Activated CD8-positive, alpha-beta memory T cell treated with anti-CD3 and anti-CD28 coated beads, Interleukin-2, amount 50 U/mL, for 4 hours (primary cell): ENCODE measurements around the gene PKD1L1.
"Not testable (repeated sequence)": the region's sequence is repeated elsewhere in the genome, so short reads cannot be mapped to it uniquely, and the experiment has no call there.

ENCODE experiments used
- DNase-seq: peaks from one replicate; pipeline ENCODE4 v3.0.0-alpha.2; 2020

The PKD1L1 gene

GRCh38 chr7:47954231-47954911 lies 6.1 kb upstream of the PKD1L1 start:
- no peak for DNase-seq

GRCh38 chr7:47953822-47954221 lies 5.6 kb upstream of the PKD1L1 start:
- no peak for DNase-seq

- no peak for DNase-seq
These were observed 4.0 kb upstream of the PKD1L1 start for GRCh38 chr7:47952224-47952623.

- DNase-seq = no peak
These were observed 3.1 kb upstream of the PKD1L1 start for GRCh38 chr7:47951374-47951773.

GRCh38 chr7:47950714-47951113 lies 2.4 kb upstream of the PKD1L1 start:
- DNase-seq = no peak

GRCh38 chr7:47949703-47950102 lies 1.4 kb upstream of the PKD1L1 start:
- no peak for DNase-seq

GRCh38 chr7:47947355-47947749 lies 914 bp downstream of the PKD1L1 start:
- no peak for DNase-seq

GRCh38 chr7:47946581-47947354 lies 1.5 kb downstream of the PKD1L1 start:
- no peak for DNase-seq

- DNase-seq = peak; percentile 78
These were observed 2.8 kb downstream of the PKD1L1 start for GRCh38 chr7:47945261-47946015.

- DNase-seq = no peak
These were observed 3.6 kb downstream of the PKD1L1 start for GRCh38 chr7:47944536-47945260.

GRCh38 chr7:47943676-47944474 lies 4.4 kb downstream of the PKD1L1 start:
- DNase-seq = no peak

GRCh38 chr7:47942651-47943050 lies 5.6 kb downstream of the PKD1L1 start:
- DNase-seq = not testable (repeated sequence)

- no peak for DNase-seq
These were observed 6.1 kb downstream of the PKD1L1 start for GRCh38 chr7:47942132-47942531.

- DNase-seq = no peak
These were observed 7.0 kb downstream of the PKD1L1 start for GRCh38 chr7:47941136-47941844.

GRCh38 chr7:47940088-47941013 lies 7.9 kb downstream of the PKD1L1 start:
- no peak for DNase-seq

- no peak for DNase-seq
These were observed 8.7 kb downstream of the PKD1L1 start for GRCh38 chr7:47939425-47940036.

GRCh38 chr7:47938574-47939165 lies 9.6 kb downstream of the PKD1L1 start:
- no peak for DNase-seq

GRCh38 chr7:47937711-47938573 lies 10.3 kb downstream of the PKD1L1 start:
- DNase-seq = no peak
